Measurements from ENCODE around the gene GRIA3.

DNA sequence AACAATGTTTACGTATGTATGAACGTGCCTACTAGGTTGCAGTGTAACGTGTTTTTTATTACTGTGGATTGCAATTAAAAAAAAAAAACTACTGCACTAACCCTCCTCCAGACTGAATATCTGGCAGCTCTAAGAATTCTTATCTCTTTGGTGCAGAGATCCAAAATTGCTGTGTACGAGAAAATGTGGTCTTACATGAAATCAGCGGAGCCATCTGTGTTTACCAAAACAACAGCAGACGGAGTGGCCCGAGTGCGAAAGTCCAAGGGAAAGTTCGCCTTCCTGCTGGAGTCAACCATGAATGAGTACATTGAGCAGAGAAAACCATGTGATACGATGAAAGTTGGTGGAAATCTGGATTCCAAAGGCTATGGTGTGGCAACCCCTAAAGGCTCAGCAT, 280.6 kb downstream of the GRIA3 start:
- TF ChIP-seq, protein P1, sequence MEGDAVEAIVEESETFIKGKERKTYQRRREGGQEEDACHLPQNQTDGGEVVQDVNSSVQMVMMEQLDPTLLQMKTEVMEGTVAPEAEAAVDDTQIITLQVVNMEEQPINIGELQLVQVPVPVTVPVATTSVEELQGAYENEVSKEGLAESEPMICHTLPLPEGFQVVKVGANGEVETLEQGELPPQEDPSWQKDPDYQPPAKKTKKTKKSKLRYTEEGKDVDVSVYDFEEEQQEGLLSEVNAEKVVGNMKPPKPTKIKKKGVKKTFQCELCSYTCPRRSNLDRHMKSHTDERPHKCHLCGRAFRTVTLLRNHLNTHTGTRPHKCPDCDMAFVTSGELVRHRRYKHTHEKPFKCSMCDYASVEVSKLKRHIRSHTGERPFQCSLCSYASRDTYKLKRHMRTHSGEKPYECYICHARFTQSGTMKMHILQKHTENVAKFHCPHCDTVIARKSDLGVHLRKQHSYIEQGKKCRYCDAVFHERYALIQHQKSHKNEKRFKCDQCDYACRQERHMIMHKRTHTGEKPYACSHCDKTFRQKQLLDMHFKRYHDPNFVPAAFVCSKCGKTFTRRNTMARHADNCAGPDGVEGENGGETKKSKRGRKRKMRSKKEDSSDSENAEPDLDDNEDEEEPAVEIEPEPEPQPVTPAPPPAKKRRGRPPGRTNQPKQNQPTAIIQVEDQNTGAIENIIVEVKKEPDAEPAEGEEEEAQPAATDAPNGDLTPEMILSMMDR (IDR thresholded peaks at IDR 0.05): no peak
- TF ChIP-seq EZH2 (IDR thresholded peaks at IDR 0.05): no peak
- no peak for TF ChIP-seq EZH2phosphoT487 (IDR thresholded peaks at IDR 0.05)

Data from neural progenitor cell (in vitro differentiated cells).